Erythroblast (primary cell): ENCODE results near the gene GHR.

Experiments
- GATA1 ChIP-seq: IDR thresholded peaks from 2 replicates; pipeline ENCODE4 v1.6.1; 2011; ENCODE audit warnings: low read depth, mild to moderate bottlenecking, control low read depth, low read length, moderate library complexity
- POLR2A ChIP-seq: IDR thresholded peaks from 2 replicates; pipeline ENCODE4 v1.6.1; 2011; ENCODE audit warnings: mild to moderate bottlenecking, low read length

- TF ChIP-seq POLR2A = no peak
- TF ChIP-seq GATA1 = no peak
Observed at GRCh38 chr5:42492974-42493373, 69.7 kb downstream of the GHR start.
